HG03097 (cell line): ENCODE results near the gene SLC30A4.
"Not testable (repeated sequence)": the region's sequence is repeated elsewhere in the genome, so short reads cannot be mapped to it uniquely, and the experiment has no call there.

Experiments used
- ATAC-seq: cut with Tn5 transposase; IDR thresholded peaks from one replicate; pipeline ENCODE4 v1.9.1; 2021; ENCODE audit not compliant: unreplicated experiment, low FRiP score

Gene SLC30A4

GRCh38 chr15:45522328-45523165, at the start of gene SLC30A4:
SLC30A4 (minus strand) TSS chr15:45522755; CDS start chr15:45522354, 401 bp downstream.
- peak; percentile 77 for ATAC-seq

- no peak for ATAC-seq
Observed at GRCh38 chr15:45555934-45556608, 33.5 kb upstream of the SLC30A4 start.

GRCh38 chr15:45551676-45552075, 29.1 kb upstream of the SLC30A4 start:
- no peak for ATAC-seq

DNA sequence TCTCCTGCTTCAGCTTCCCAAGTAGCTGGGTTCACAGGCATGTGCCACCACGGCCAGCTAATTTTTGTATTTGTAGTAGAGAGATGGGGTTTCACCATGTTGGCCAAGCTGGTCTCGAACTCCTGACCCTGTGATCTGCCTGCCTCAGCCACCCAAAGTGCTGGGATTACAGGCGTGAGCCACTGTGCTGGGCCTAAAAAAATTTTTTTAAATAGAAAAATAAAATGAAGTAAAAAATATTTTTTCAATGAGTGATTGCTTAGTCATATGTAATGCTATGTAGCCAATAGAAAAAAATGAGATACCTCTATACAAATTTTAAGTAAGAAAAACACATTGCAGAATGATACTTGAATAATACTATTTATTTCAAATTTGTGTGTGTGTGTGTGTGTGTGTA, 27.9 kb upstream of the SLC30A4 start:
- ATAC-seq = no peak

DNA sequence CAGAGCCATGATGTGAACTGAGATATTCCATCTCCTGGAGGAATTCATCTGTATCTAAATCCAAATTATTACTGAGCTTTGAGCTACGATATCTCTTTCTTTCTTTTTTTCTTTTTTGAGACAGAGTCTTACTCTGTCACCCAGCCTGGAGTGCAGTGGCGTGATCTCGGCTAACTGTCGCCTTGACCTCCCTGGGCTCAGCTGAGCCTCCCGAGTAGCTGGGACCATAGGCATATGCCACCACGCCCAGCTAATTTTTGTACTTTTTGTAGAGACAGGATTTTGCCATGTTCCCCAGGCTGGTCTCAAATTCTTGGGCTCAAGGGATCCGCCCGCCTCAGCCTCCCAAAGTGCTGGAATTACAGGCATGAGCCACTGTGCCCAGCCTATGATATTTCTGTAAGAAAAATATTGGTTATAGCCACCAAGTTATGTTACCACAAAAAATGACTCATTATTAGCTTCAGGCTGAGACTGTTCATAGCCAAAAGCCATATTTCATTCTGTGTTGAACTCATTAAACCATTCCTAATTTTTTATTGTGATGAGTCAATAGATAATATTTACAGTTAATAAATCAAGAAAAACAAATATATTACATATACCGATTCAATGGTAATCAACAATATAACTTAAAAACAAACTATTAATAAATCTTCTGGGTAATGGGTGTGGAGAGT, 27.1 kb upstream of the SLC30A4 start:
- no peak for ATAC-seq

GRCh38 chr15:45548753-45549520, 26.4 kb upstream of the SLC30A4 start:
- ATAC-seq = no peak

- ATAC-seq = no peak
Observed at GRCh38 chr15:45546789-45547188, 24.2 kb upstream of the SLC30A4 start.

DNA sequence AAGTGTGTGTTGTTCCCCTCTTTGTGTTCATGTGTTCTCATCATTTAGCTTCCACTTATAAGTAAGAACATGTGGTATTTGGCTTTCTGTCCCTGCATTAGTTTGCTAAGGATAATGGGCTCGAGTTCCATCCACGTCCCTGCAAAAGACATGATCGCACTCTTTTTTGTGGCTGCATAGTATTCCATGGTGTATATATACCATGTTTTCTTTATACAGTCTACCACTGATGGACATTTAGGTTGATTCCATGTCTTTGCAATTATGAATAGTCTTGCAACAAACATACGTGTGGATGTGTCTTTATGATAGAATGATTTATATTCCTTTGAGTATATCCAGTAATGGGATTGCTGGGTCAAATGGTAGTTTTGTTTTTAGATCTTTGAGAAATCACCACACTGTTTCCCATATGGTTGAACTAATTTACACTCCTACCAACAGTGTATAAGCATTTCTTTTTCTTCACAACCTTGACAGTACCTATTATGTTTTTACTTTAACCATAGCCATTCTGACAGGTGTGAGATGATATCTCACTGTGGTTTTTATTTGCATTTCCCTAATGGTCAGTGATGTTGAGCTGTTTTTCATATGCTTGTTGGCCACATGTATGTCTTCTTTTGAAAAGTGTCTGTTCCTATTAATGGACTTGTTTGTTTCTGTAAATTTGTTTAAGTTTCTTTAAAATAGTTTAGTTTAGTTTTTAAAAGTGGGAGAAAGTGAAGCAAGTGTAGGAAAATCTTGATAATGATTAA, 21.9 kb upstream of the SLC30A4 start:
- ATAC-seq = no peak

GRCh38 chr15:45543051-45543450, 20.5 kb upstream of the SLC30A4 start:
- ATAC-seq = no peak

DNA sequence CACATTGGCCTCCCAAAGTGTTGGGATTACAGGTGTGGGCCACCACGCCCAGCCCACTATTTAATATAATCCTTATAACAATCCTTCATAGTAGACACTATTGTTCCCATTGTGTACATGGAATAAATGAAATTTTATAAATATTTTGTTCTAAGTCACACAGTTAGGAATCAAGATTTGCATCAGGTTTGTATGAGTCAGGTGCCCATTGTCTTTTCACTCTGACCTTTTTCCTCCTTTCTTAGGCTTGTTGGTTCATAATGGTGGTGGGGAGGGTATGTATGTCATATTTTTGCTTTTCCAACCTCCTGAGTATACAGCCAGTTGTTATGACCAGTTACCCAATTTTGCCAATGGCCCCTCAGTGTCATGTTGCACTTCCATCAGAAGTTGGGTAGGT, 18.0 kb upstream of the SLC30A4 start:
- no peak for ATAC-seq

GRCh38 chr15:45539680-45540079, 17.1 kb upstream of the SLC30A4 start:
- ATAC-seq = no peak

- ATAC-seq = no peak
Observed at GRCh38 chr15:45536934-45537333, 14.4 kb upstream of the SLC30A4 start.

DNA sequence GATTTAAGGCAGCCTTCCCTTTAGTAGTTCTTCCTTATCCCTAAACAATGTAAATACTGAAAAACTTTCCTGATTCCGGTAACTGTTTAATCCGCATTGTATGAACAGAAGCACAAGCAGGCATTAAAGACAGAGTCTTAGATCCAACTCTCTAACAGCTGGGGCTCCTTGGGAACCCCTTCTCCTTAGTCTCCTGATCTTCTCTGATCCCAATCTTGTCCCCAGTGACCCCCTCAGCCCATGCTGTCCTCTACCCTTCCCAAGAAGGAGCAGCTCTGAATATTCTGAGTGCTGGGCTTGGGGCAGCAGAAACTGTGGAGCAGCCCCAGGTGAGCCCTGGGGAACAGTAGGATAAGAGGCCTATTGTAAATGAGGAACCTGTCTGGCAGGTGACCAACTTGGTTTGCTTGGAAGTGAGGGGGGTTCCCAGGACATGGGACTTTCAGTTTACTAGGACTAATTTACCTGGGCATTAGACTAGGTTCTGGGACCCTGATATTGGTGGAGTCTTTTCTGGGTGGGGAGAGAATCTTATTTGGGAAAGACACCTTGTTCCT, 13.0 kb upstream of the SLC30A4 start:
- no peak for ATAC-seq

DNA sequence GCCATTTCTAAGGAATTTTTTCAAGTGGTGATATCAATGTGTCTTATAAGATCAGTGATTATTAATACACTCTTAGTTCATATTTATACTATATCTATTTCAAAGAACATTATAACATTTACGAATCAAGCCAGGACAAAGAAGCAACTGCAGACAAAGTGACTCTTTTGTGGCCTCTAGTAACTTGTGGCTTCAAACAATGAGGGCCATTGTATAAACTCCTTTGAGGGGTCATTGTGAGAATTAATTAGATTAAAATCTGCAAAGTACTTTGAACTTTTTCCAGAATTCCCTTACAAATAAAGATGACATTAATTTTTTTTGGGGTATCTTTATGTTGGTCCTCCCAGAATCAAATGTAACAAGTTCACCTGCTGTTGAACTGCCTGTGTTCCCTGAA, 12.3 kb upstream of the SLC30A4 start:
- ATAC-seq = no peak

DNA sequence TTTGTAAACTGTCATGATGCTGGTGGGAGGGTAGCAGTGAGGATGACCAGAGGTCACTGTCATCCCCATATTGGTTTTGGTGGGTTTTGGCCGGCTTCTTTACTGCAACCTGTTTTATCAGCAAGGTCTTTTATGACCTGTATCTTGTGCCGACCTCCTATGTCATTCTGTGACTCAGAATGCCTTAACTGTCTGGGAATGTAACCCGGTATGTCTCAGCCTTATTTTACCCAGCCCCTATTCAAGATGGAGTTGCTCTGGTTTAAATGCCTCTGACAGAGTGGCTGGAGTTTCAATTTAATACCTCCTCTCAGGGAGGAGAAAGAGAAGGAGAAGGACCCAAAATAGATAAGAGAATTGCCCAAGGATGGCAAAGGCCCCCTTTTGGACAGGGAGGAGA, 10.3 kb upstream of the SLC30A4 start:
- ATAC-seq = not testable (repeated sequence)

DNA sequence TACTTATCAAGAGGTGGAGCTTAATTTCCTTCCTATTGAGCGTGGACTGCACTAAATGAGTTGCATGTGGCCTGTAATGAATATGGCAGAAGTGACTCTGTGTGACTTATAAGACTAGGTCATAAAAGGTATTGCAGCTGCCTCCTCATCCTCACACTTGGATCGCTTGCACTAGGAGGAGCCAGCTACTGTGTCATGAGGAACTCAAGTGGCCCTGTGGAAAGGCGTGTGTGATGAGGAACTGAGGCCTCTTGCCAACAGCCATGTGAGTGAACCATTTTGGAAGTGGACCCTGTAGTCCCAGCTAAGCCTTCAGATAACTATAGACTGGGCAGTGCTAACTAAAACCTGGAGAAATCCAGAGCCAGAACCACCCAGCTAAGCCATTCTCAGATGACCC, 7.1 kb upstream of the SLC30A4 start:
- ATAC-seq = no peak

DNA sequence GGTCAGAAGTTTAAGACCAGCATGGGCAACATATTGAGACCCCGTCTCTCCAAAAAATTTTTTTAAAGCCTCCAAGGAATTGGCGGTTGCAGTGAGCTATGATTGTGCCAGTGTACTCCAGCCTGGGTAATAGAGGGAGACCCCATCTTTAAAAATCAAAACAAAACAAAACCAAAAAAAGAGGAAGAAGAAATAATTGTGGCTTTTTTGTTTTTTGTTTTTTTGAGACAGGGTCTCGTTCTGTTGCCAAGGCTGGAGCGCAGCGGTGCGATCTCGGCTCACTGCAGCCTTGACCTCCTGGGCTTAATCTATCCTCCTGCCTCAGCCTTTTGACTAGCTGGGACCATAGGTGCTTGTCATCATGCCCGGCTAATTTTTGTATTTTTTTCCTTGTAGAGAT, 4.5 kb upstream of the SLC30A4 start:
- ATAC-seq = no peak

GRCh38 chr15:45523166-45523460, 558 bp upstream of the SLC30A4 start:
- no peak for ATAC-seq

DNA sequence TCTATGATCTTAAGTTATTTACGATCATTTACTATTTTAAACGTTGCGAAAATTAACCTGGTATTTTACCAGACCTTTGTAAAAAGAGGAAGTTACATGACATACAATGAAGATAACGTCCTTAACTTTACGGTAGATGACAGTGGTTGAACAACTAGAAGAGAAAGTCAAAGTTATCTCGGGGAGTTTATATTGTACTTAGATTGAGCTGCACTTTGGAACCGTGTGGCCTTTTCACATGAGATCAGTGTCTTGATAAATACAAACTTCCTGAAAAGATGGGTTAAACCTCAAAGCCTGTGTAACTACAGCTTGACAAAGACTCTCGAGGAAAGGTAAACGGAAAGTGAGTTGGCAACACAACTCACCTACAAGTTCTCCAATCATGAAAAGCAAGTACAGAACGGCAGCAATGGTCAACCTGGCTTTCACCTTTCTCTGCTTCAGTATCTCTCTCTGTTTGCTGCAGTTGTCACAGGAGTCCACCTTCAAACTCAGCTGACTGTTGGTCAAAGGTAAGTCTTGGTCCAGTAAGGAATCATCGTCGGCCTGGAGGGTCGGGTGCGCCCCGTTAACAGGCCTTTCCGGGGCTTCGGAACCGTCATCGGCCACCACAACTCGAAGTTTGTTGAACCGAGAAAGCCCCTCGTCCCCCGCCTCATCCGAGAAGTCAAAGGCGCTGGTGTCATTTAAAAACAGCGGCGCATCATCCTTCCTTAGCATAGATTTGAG, 793 bp downstream of the SLC30A4 start:
- ATAC-seq = no peak
